Hair follicular keratinocyte (primary cell): ENCODE results near the gene MIX23. TPM values are rescaled to one million over a fixed set of nuclear protein-coding genes. Genes with fewer than 3 reads are reported as not detected.

Experiments
- total RNA-seq: library from RNA; depleted of rRNA; stranded (reverse); fragments of >200 nt; gene quantifications from 2 replicates; pipeline ENCODE4 v1.2.3, GENCODE V29; 2015

The MIX23 gene
- total RNA-seq = 17.5 and 31.5 TPM in 2 replicates

GRCh38 chr3:122382888-122383666 lies at the start of gene MIX23:
MIX23 (minus strand) TSS chr3:122383231; CDS start chr3:122383224, 7 bp downstream.

DNA sequence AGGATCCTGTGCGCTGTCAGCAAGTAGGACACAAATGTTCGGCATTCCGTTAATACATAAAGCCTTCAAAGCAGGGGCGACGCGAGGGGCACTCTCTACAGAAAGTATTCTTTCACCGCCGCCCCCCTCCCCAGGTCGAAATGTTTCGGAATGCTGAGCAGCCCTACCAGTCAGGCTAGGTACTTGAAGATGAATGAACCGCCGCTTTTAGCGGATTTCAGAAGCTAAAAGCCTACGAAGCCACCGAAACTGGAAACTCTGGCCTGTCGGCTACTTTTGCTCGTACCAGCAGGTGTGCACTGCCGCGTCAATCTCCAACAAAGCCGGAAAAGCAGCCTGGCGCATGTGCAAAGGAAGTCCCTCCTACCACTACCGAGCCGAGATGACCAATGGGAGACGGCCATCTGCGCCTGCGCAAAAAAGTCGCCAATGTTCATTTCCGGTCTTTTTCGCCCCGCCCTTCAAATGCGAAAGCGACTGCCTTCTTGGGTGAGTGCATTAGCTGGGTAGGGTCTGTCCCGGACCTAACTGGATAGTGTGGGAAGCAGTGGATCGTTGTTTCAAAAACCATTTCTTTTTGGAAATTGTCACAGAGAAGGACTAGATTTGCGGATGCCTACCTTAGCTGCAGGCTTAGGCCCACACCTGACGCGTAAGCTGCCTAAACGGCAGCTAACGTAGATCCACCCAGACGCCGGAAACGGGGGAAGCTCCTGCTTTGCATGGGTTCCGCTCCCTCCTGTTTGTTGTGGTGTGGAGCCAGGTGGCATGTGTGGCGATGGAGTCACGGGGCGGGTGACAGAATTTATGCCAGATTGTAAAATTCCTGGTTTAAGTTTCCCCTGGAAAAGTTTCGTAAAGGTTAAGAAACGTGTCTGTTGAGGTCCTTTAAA lies 33.0 kb upstream of the MIX23 start, which contains the start of gene WDR5B:
Gene WDR5B, minus strand, starts transcription at position 301 of the 893 bp plus-strand sequence. CDS start 534 bp downstream, outside the sequence.

DNA sequence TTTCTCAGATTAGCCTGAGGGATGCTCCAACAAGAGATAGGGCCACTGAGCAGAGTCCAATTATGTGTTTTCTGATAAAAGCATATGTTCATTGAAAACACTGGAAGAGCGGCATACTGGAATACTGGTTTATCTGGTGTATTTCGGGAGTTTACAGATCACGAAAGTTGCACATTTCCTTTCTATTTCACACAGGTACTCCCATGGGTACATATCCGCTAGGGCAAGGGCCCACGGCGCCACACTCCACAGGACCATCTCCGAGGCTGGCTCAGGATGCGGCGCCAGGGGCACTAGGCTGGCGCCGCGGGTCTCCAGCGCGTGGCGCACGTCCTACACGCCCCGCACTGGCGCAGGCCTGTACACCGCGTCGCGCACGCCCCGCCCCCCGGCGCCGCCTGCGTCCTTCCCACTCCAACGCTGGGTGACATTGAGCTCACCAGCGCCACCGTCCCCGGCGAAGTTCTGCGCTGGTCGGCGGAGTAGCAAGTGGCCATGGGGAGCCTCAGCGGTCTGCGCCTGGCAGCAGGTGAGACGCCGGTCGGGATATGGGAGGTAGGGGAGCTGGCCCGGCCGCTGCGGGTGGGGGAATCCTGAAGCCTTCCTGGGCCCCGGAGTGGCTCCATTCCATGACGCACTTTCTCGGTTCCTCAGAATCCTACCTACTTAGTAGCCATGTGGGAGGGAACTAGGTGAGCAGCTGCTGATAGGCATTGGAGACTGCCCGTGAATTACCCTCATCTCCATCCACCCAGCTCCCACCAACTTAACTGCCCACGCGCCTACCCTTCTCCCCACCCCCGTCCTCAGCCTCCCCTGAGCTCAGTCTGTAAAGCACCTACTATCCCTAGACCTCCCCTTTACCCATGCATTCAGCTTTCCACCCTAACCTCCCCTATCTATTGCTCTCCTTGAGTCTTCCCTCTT lies 1.0 kb upstream of the MIX23 start, which contains the start of gene FAM162A:
Gene FAM162A, plus strand, starts transcription at position 412 of the 927 bp plus-strand sequence. Its CDS starts 84 bp downstream, at position 496.

DNA sequence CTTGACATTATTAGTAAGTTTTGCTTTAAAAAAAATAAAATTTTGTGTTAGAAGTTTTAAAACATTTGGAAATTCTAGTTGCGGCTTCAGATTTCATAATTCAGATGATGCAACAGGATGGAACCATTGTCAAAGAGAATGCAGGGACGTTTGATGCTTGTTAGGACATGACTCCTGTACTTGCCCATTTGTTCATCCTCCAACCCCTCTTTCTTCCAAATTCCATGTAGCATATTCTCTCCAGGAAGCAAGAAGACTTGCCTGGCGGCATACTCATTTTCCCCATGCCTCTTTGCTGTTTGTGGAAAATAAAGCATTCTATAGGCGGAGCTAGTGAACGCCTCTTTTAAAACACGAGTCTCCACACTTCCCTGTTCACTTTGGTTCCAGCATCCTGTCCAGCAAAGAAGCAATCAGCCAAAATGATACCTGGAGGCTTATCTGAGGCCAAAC lies 58.1 kb downstream of the MIX23 start, which contains the start of gene CSTA:
Gene CSTA, plus strand, starts transcription at position 378 of the 453 bp plus-strand sequence. Its CDS starts 45 bp downstream, at position 423.

Other genes starting within 250 kb of the MIX23 start
- gene CASR, start 199.6 kb downstream of the MIX23 start, total RNA-seq = not detected in 2 replicates
- gene CSTA, start 58.0 kb downstream of the MIX23 start, total RNA-seq = 486 and 754 TPM in 2 replicates
- gene FAM162A, start 951 bp upstream of the MIX23 start, total RNA-seq = 32.1 and 44.3 TPM in 2 replicates
- 1.8 and 2.0 TPM in 2 replicates for gene WDR5B, start 32.8 kb upstream of the MIX23 start, total RNA-seq
- gene KPNA1, start 131.7 kb upstream of the MIX23 start, total RNA-seq = 21.1 and 24.9 TPM in 2 replicates
- 5.8 and 7.3 TPM in 2 replicates for gene PARP9, start 181.1 kb upstream of the MIX23 start, total RNA-seq
- 8.5 and 10.9 TPM in 2 replicates for gene DTX3L, start 181.1 kb upstream of the MIX23 start, total RNA-seq
- 0.04 TPM in 1 of 2 replicates, not detected in the other for gene PARP15, start 194.4 kb upstream of the MIX23 start, total RNA-seq